ENCODE results near the gene CLIP4. TPM values are rescaled to one million over a fixed set of nuclear protein-coding genes. Genes with fewer than 3 reads are reported as not detected.

The CLIP4 gene
- total and polyA plus RNA-seq, 4 donors, result 14.4 to 45.0 (median 19.9) TPM

GRCh38 chr2:29229640-29230039 is 114.4 kb downstream of the CLIP4 start:
- Histone ChIP-seq H3K27me3 (ENCODE audit: control insufficient read depth, insufficient read depth, low read length) (no peaks in the 10 kb centered on the region), H3K4me1 (ENCODE audit: control insufficient read depth, insufficient read depth, low read length) (peaks cover 4% of the 10 kb centered on the region), H3K4me3 (ENCODE audit: low read depth, low read length) (no peak overlapping the region), H3K9me3 (ENCODE audit: control insufficient read depth, insufficient read depth, low read length) (no peaks in the 10 kb centered on the region), H3K27ac (ENCODE audit: low read depth, low read length) (no peak overlapping the region), H3K36me3 (ENCODE audit: control insufficient read depth, insufficient read depth, low read length) (peaks cover 6% of the 10 kb centered on the region)
- no peak for DNase-seq (ENCODE audit: low read depth in 4 of 6, low spot score in 6 of 6)
- WGBS (ENCODE audit: insufficient coverage), result 94% methylated on average over 9 of the region's 9 CpGs

- WGBS (ENCODE audit: insufficient coverage), result 96% methylated on average over 14 of the region's 14 CpGs
- H3K9me3 ChIP-seq (ENCODE audit: control insufficient read depth, insufficient read depth, low read length), result no peaks in the 10 kb centered on the region
Measured at GRCh38 chr2:29232041-29232440, 116.8 kb downstream of the CLIP4 start.

GRCh38 chr2:29233428-29233827 is 118.2 kb downstream of the CLIP4 start:
- DNase-seq (ENCODE audit: low read depth in 4 of 6, low spot score in 6 of 6), result no peak
- Histone ChIP-seq H3K4me1 (ENCODE audit: control insufficient read depth, insufficient read depth, low read length) (peaks cover under 1% of the 10 kb centered on the region), H3K27me3 (ENCODE audit: control insufficient read depth, insufficient read depth, low read length) (no peaks in the 10 kb centered on the region), H3K9me3 (ENCODE audit: control insufficient read depth, insufficient read depth, low read length) (no peaks in the 10 kb centered on the region), H3K36me3 (ENCODE audit: control insufficient read depth, insufficient read depth, low read length) (peaks cover 6% of the 10 kb centered on the region), H3K27ac (ENCODE audit: low read depth, low read length) (no peak overlapping the region), H3K4me3 (ENCODE audit: low read depth, low read length) (no peak overlapping the region)
- WGBS (ENCODE audit: insufficient coverage), result 79% methylated on average over 6 of the region's 6 CpGs

More at GRCh38 chr2:29232041-29232440, 116.8 kb downstream of the CLIP4 start:
- no peaks in the 10 kb centered on the region for H3K27me3 ChIP-seq (ENCODE audit: control insufficient read depth, insufficient read depth, low read length)
- no peak for DNase-seq (ENCODE audit: low read depth in 4 of 6, low spot score in 6 of 6)
- peaks cover 4% of the 10 kb centered on the region for H3K4me1 ChIP-seq (ENCODE audit: control insufficient read depth, insufficient read depth, low read length)
- no peak overlapping the region for H3K4me3 ChIP-seq (ENCODE audit: low read depth, low read length)
- no peak overlapping the region for H3K27ac ChIP-seq (ENCODE audit: low read depth, low read length)
- H3K36me3 ChIP-seq (ENCODE audit: control insufficient read depth, insufficient read depth, low read length), result peaks cover 6% of the 10 kb centered on the region

GRCh38 chr2:29235411-29235810 is 120.2 kb downstream of the CLIP4 start:
- Histone ChIP-seq H3K9me3 (ENCODE audit: control insufficient read depth, insufficient read depth, low read length) (no peaks in the 10 kb centered on the region), H3K4me1 (ENCODE audit: control insufficient read depth, insufficient read depth, low read length) (no peaks in the 10 kb centered on the region), H3K36me3 (ENCODE audit: control insufficient read depth, insufficient read depth, low read length) (peaks cover 6% of the 10 kb centered on the region), H3K27me3 (ENCODE audit: control insufficient read depth, insufficient read depth, low read length) (no peaks in the 10 kb centered on the region), H3K4me3 (ENCODE audit: low read depth, low read length) (no peak overlapping the region), H3K27ac (ENCODE audit: low read depth, low read length) (no peak overlapping the region)
- WGBS (ENCODE audit: insufficient coverage), result 82% methylated on average over 3 of the region's 3 CpGs
- DNase-seq (ENCODE audit: low read depth in 4 of 6, low spot score in 6 of 6), result no peak

GRCh38 chr2:29236074-29236473 is 120.9 kb downstream of the CLIP4 start:
- H3K4me3 ChIP-seq (ENCODE audit: low read depth, low read length), result no peak overlapping the region
- no peaks in the 10 kb centered on the region for H3K9me3 ChIP-seq (ENCODE audit: control insufficient read depth, insufficient read depth, low read length)
- WGBS (ENCODE audit: insufficient coverage), result 96% methylated on average over 5 of the region's 6 CpGs
- no peak for DNase-seq (ENCODE audit: low read depth in 4 of 6, low spot score in 6 of 6)
- H3K27me3 ChIP-seq (ENCODE audit: control insufficient read depth, insufficient read depth, low read length), result no peaks in the 10 kb centered on the region
- H3K36me3 ChIP-seq (ENCODE audit: control insufficient read depth, insufficient read depth, low read length), result peaks cover 6% of the 10 kb centered on the region
- no peak overlapping the region for H3K27ac ChIP-seq (ENCODE audit: low read depth, low read length)
- no peaks in the 10 kb centered on the region for H3K4me1 ChIP-seq (ENCODE audit: control insufficient read depth, insufficient read depth, low read length)

GRCh38 chr2:29238497-29238896 is 123.3 kb downstream of the CLIP4 start:
- Histone ChIP-seq H3K27ac (ENCODE audit: low read depth, low read length) (no peak overlapping the region), H3K27me3 (ENCODE audit: control insufficient read depth, insufficient read depth, low read length) (no peaks in the 10 kb centered on the region), H3K9me3 (ENCODE audit: control insufficient read depth, insufficient read depth, low read length) (no peaks in the 10 kb centered on the region), H3K36me3 (ENCODE audit: control insufficient read depth, insufficient read depth, low read length) (no peaks in the 10 kb centered on the region), H3K4me1 (ENCODE audit: control insufficient read depth, insufficient read depth, low read length) (no peaks in the 10 kb centered on the region), H3K4me3 (ENCODE audit: low read depth, low read length) (no peak overlapping the region)
- no peak for DNase-seq (ENCODE audit: low read depth in 4 of 6, low spot score in 6 of 6)
- WGBS (ENCODE audit: insufficient coverage), result 86% methylated on average over 6 of the region's 7 CpGs

Other genes starting within 250 kb of the CLIP4 start
- gene TRMT61B, start 245.1 kb upstream of the CLIP4 start, total RNA-seq, result 10 to 100 TPM; 16.9 to 22.3 TPM
- 10 to 100 TPM; 23.5 to 24.5 TPM for gene TRMT61B, start 245.1 kb upstream of the CLIP4 start, polyA plus RNA-seq (ENCODE audit: insufficient read length in 2 of 2)
- 10 to 100 TPM; 39.0 to 42.7 TPM for gene WDR43, start 220.7 kb upstream of the CLIP4 start, total RNA-seq
- 10 to 100 TPM; 19.7 to 19.9 TPM for gene WDR43, start 220.7 kb upstream of the CLIP4 start, polyA plus RNA-seq (ENCODE audit: insufficient read length in 2 of 2)
- gene TOGARAM2, start 134.1 kb upstream of the CLIP4 start, total RNA-seq, result 1 to 10 TPM; 1.3 to 7.9 TPM
- 10 to 100 TPM in 1 of 2 donors, 1 to 10 TPM in 1; 9.0 to 10.6 TPM for gene TOGARAM2, start 134.1 kb upstream of the CLIP4 start, polyA plus RNA-seq (ENCODE audit: insufficient read length in 2 of 2)
- gene PCARE, start 40.9 kb upstream of the CLIP4 start, total RNA-seq, result under 1 TPM in 1 of 2 donors, not detected in 1; 0.06 TPM
- gene PCARE, start 40.9 kb upstream of the CLIP4 start, polyA plus RNA-seq (ENCODE audit: insufficient read length in 2 of 2), result not detected

All from spinal cord (tissue), 10 donors.